OCI-LY3 (cell line): ENCODE measurements around the gene CFAP43.
A peak's percentile ranks its signal among the peaks of the same experiment; 100 is the strongest.

Experiments used
- H2AFZ ChIP-seq: fragments of 200-600, 300-600 bp; shearing (Covaris generic); 2 replicates; pipeline ENCODE4 v1.6.0; 2014; ENCODE audit warnings: antibody characterized with exemption, low read depth, low read length
- H3K27ac ChIP-seq: fragments of 200-600, 300-600 bp; sonication (generic); 2 replicates; pipeline ENCODE4 v1.5.1; 2014; ENCODE audit warnings: mild to moderate bottlenecking, low read length, moderate library complexity, mixed read lengths
- H3K27me3 ChIP-seq: fragments of 200-600, 300-600 bp; sonication (generic); 2 replicates; pipeline ENCODE4 v1.6.1; 2014; ENCODE audit warnings: low read depth, low read length, mixed read lengths
- H3K36me3 ChIP-seq: fragments of 200-600, 300-600 bp; sonication (generic); replicated peaks from 2 replicates; pipeline ENCODE3; 2014; ENCODE audit warnings: low read depth, low read length, mixed read lengths
- H3K4me1 ChIP-seq: fragments of 300-600, 200-600 bp; sonication (generic); 2 replicates; pipeline ENCODE4 v1.6.1; 2014; ENCODE audit warnings: low read length, mixed read lengths
- H3K4me2 ChIP-seq: fragments of 200-600, 300-600 bp; sonication (generic); 2 replicates; pipeline ENCODE4 v1.6.1; 2014; ENCODE audit warnings: low read length, mixed read lengths
- H3K4me3 ChIP-seq: fragments of 300-600, 200-600 bp; sonication (generic); 2 replicates; pipeline ENCODE4 v1.5.1; 2014; ENCODE audit warnings: antibody characterized with exemption, mild to moderate bottlenecking, low read length, moderate library complexity
- H3K79me2 ChIP-seq: fragments of 300-600, 200-600 bp; shearing (Covaris generic); 2 replicates; pipeline ENCODE4 v1.6.1; 2014; ENCODE audit warnings: mild to moderate bottlenecking, low read length, mixed read lengths
- H3K9ac ChIP-seq: fragments of 300-600, 200-600 bp; shearing (Covaris generic); 2 replicates; pipeline ENCODE4 v1.6.0; 2014; ENCODE audit warnings: mild to moderate bottlenecking, low read length, moderate library complexity
- H3K9me3 ChIP-seq: fragments of 200-600, 300-600 bp; shearing (Covaris generic); 2 replicates; pipeline ENCODE4 v1.6.1; 2014; ENCODE audit warnings: low read length, mixed read lengths; ENCODE audit not compliant: insufficient read depth
- H4K20me1 ChIP-seq: fragments of 200-600, 300-600 bp; sonication (generic); 2 replicates; pipeline ENCODE4 v1.6.1; 2016; ENCODE audit warnings: low read length, mixed read lengths; ENCODE audit not compliant: insufficient read depth
- EZH2phosphoT487 ChIP-seq: fragments of 200-600 bp; shearing (Covaris generic); IDR thresholded peaks from 2 replicates; pipeline ENCODE4 v1.6.1; 2018; ENCODE audit warnings: antibody characterized with exemption, mixed run types, low read depth
- TF ChIP-seq, protein P1 (sequence below): fragments of 200-600, 300-600 bp; sonication (generic); IDR thresholded peaks from 2 replicates; pipeline ENCODE4 v1.5.1; 2014; ENCODE audit warnings: antibody characterized with exemption, low read length, low read depth

Gene CFAP43

DNA sequence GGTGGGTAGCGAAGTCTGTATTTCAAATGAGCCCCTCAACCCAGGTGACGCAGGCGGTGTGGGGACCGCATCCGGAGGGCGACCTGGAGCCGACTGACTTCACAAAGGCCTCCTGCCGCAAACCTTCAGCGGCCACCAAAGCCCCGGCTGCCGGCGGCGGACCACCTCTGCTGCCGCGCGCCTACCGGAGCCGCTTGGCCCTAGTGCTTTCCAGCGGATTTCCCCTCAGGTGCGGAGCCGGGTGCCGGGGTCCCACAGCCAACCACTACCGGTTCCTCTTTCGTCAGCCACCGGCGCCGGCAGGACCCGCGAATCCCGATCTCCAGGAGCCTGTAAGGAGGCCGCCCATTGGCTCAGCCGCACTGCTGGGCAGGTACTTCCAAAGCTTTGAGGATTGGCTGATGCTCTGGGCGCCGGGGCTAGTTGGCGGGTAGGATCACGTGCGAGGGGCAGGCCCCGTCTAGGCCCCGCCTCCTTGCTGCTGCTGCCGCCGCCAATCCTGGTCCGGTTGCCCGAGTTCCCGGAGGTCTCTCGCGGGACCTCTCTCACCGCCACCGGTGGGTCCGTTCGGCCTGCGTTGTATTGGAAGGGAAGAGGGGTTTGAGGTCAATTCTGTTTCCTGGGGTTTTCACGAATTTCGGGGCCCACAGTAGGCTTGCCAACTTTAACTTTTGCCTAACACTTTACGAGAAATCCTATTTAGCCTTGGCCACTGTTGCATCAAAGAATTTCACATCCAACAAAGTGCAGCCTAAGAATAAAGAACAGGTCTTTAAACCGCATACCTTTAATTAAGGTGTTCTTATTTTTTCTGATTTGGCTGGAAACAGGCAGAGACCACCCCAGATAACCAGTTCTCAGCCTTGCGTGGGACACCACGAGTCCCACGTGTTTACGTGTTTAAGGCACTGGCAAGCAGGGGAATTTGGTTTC is 36.8 kb upstream of the CFAP43 start, which contains the start of gene GSTO2:
Gene GSTO2, plus strand, starts transcription at position 472 of the 933 bp plus-strand sequence. CDS start 5,732 bp downstream, outside the sequence.
- Histone ChIP-seq H2AFZ (peak within 1 kb of the TSS; percentile 76), H3K9ac (peak within 1 kb of the TSS; percentile 93), H3K27ac (peak within 1 kb of the TSS; percentile 53)

DNA sequence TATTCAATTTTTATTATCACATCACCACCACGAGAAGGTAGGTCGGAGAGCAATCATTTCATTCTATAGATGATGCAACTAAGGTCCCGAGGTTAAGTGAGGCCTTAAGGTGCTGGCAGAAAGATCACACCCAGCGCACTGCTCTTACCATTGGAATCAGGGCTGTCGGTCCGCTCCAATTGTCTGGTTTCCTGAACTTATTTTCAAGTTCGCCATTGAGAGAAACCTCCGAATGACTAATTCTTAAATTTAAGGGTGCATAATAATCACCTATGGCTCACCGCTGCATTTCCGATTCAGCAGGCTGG is 36.2 kb upstream of the CFAP43 start:
- Histone ChIP-seq H3K27me3 (no peaks in the 10 kb centered on the region), H4K20me1 (no peaks in the 10 kb centered on the region), H3K4me3 (peak overlapping the region; percentile 99), H3K4me2 (peak overlapping the region; percentile 91), H3K79me2 (peaks cover 46% of the 10 kb centered on the region), H3K9ac (peak overlapping the region; percentile 69), H3K27ac (peak overlapping the region; percentile 53), H3K9me3 (no peaks in the 10 kb centered on the region), H3K36me3 (peaks cover 19% of the 10 kb centered on the region), H2AFZ (peak overlapping the region; percentile 25; the same call in 1 of the 2 replicates), H3K4me1 (peaks cover 14% of the 10 kb centered on the region)
- TF ChIP-seq, protein P1, sequence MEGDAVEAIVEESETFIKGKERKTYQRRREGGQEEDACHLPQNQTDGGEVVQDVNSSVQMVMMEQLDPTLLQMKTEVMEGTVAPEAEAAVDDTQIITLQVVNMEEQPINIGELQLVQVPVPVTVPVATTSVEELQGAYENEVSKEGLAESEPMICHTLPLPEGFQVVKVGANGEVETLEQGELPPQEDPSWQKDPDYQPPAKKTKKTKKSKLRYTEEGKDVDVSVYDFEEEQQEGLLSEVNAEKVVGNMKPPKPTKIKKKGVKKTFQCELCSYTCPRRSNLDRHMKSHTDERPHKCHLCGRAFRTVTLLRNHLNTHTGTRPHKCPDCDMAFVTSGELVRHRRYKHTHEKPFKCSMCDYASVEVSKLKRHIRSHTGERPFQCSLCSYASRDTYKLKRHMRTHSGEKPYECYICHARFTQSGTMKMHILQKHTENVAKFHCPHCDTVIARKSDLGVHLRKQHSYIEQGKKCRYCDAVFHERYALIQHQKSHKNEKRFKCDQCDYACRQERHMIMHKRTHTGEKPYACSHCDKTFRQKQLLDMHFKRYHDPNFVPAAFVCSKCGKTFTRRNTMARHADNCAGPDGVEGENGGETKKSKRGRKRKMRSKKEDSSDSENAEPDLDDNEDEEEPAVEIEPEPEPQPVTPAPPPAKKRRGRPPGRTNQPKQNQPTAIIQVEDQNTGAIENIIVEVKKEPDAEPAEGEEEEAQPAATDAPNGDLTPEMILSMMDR: no peak
- no peak for TF ChIP-seq EZH2phosphoT487

More for the DNA sequence above, 36.8 kb upstream of the CFAP43 start, which contains the start of gene GSTO2:
- Histone ChIP-seq H3K36me3 (peaks cover 19% of the 10 kb centered on the region), H3K27me3 (no peaks in the 10 kb centered on the region), H3K79me2 (peaks cover 40% of the 10 kb centered on the region), H3K4me2 (peak within 1 kb of the TSS; percentile 96), H4K20me1 (no peaks in the 10 kb centered on the region), H3K4me3 (peak within 1 kb of the TSS; percentile 99), H3K4me1 (peaks cover 14% of the 10 kb centered on the region), H3K9me3 (no peaks in the 10 kb centered on the region)
- TF ChIP-seq EZH2phosphoT487: no peak
- TF ChIP-seq, protein P1: no peak

DNA sequence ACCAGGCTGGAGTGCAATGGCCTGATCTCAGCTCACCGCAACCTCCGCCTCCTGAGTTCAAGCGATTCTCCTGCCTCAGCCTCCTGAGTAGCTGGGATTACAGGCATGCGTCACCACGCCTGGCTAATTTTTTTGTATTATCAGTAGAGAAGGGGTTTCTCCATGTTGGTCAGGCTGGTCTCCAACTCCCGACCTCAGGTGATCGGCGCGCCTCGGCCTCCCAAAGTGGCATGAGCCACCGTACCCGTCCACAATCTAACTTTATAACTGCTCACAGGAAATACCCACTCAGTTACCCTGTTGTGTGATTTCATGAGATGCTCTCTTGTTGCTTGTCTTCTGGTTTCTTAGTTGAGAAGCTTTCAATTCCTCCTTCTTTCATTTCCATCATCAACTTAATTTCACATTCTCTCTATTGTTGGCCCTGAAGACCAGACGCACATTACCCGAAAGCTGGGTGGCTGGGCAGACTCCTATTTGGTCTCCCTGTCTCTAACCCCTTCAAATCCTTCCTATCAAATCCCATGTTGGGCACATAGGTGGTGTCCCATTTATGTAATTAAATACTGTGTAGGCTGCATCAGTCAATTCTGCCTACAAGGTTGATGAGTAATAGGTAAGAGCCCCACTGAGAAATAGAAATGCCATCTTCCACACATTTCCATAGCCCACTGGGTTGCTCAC is 35.7 kb upstream of the CFAP43 start:
- TF ChIP-seq, protein P1: no peak
- no peak for TF ChIP-seq EZH2phosphoT487
- no peaks in the 10 kb centered on the region for H4K20me1 ChIP-seq
- peak overlapping the region; percentile 53 for H3K27ac ChIP-seq
- H3K9me3 ChIP-seq: no peaks in the 10 kb centered on the region
- H3K4me1 ChIP-seq: peaks cover 14% of the 10 kb centered on the region
- peaks cover 47% of the 10 kb centered on the region for H3K79me2 ChIP-seq
- H3K4me3 ChIP-seq: peak overlapping the region; percentile 99
- peaks cover 19% of the 10 kb centered on the region for H3K36me3 ChIP-seq
- H3K4me2 ChIP-seq: peak overlapping the region; percentile 91
- H2AFZ ChIP-seq: no peak overlapping the region
- no peaks in the 10 kb centered on the region for H3K27me3 ChIP-seq
- H3K9ac ChIP-seq: peak overlapping the region; percentile 69

DNA sequence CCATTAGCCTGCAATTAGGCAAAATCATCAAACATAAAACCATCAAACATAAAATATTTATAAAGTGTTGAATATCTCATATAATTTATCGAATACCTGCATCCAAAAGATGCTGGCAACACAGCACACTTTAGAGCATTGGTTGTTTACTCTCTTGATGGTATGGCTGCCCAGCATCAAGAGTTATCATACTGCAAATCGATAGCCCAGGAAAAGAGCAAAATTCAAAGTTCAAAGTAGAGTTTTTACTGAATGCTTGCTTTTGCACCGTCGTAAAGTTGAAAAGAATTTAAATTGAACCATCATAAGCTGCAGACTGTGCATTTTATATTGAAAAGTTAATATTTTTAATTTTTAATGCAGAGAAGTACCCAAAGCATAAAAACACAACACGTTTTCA is 32.6 kb upstream of the CFAP43 start:
- Histone ChIP-seq H3K27ac (no peak overlapping the region), H3K27me3 (no peaks in the 10 kb centered on the region), H3K9ac (no peak overlapping the region), H3K4me2 (no peak overlapping the region), H3K9me3 (no peaks in the 10 kb centered on the region), H3K4me1 (peaks cover 14% of the 10 kb centered on the region), H4K20me1 (no peaks in the 10 kb centered on the region), H2AFZ (no peak overlapping the region), H3K79me2 (peaks cover 52% of the 10 kb centered on the region), H3K36me3 (peaks cover 32% of the 10 kb centered on the region), H3K4me3 (no peak overlapping the region)
- no peak for TF ChIP-seq EZH2phosphoT487
- TF ChIP-seq, protein P1: no peak
